ENCODE results near the gene RTN4R.
"Not testable (repeated sequence)": the region's sequence is repeated elsewhere in the genome, so short reads cannot be mapped to it uniquely, and the experiment has no call there.

Gene RTN4R

GRCh38 chr22:20305894-20306645 is 38.0 kb upstream of the RTN4R start:
- DNase-seq (ENCODE audit: low spot score), result no peak

GRCh38 chr22:20305230-20305893 is 37.2 kb upstream of the RTN4R start:
- DNase-seq (ENCODE audit: low spot score), result not testable (repeated sequence)

- DNase-seq (ENCODE audit: low spot score), result no peak
These were observed 36.5 kb upstream of the RTN4R start for GRCh38 chr22:20304646-20305045.

GRCh38 chr22:20303229-20303534 is 35.1 kb upstream of the RTN4R start:
- DNase-seq (ENCODE audit: low spot score), result not testable (repeated sequence)

GRCh38 chr22:20302438-20303228 is 34.5 kb upstream of the RTN4R start:
- no peak for DNase-seq (ENCODE audit: low spot score)

GRCh38 chr22:20299746-20300136 is 31.6 kb upstream of the RTN4R start:
- no peak for DNase-seq (ENCODE audit: low spot score)

- peak; percentile 88 for DNase-seq (ENCODE audit: low spot score)
These were observed 31.0 kb upstream of the RTN4R start for GRCh38 chr22:20298803-20299745.

- no peak for DNase-seq (ENCODE audit: low spot score)
These were observed 30.1 kb upstream of the RTN4R start for GRCh38 chr22:20298110-20298802.

- DNase-seq (ENCODE audit: low spot score), result no peak
These were observed 29.4 kb upstream of the RTN4R start for GRCh38 chr22:20297414-20298109.

GRCh38 chr22:20296598-20296997 is 28.5 kb upstream of the RTN4R start:
- DNase-seq (ENCODE audit: low spot score), result no peak

- DNase-seq (ENCODE audit: low spot score), result no peak
These were observed 27.3 kb upstream of the RTN4R start for GRCh38 chr22:20295262-20296064.

- no peak for DNase-seq (ENCODE audit: low spot score)
These were observed 24.6 kb upstream of the RTN4R start for GRCh38 chr22:20292673-20293232.

- no peak for DNase-seq (ENCODE audit: low spot score)
These were observed 24.0 kb upstream of the RTN4R start for GRCh38 chr22:20292108-20292507.

GRCh38 chr22:20291604-20292063 is 23.5 kb upstream of the RTN4R start:
- DNase-seq (ENCODE audit: low spot score), result no peak

- no peak for DNase-seq (ENCODE audit: low spot score)
These were observed 23.1 kb upstream of the RTN4R start for GRCh38 chr22:20291249-20291586.

GRCh38 chr22:20290578-20291248 is 22.6 kb upstream of the RTN4R start:
- DNase-seq (ENCODE audit: low spot score), result no peak

- no peak for DNase-seq (ENCODE audit: low spot score)
These were observed 21.9 kb upstream of the RTN4R start for GRCh38 chr22:20290045-20290392.

- DNase-seq (ENCODE audit: low spot score), result not testable (repeated sequence)
These were observed 21.3 kb upstream of the RTN4R start for GRCh38 chr22:20289182-20290044.
